Neural progenitor cell (in vitro differentiated cells): ENCODE measurements around the gene FOXK1.

Experiments
- EZH2phosphoT487 ChIP-seq: fragments of 200-600 bp; sonication (generic); IDR thresholded peaks from 2 replicates; pipeline ENCODE4 v1.6.1; 2017; ENCODE audit warnings: antibody characterized with exemption
- TF ChIP-seq, protein P1 (sequence below): fragments of 200-600 bp; sonication (generic); IDR thresholded peaks from 2 replicates; pipeline ENCODE4 v1.5.1; 2017; ENCODE audit warnings: antibody characterized with exemption, mild to moderate bottlenecking

DNA sequence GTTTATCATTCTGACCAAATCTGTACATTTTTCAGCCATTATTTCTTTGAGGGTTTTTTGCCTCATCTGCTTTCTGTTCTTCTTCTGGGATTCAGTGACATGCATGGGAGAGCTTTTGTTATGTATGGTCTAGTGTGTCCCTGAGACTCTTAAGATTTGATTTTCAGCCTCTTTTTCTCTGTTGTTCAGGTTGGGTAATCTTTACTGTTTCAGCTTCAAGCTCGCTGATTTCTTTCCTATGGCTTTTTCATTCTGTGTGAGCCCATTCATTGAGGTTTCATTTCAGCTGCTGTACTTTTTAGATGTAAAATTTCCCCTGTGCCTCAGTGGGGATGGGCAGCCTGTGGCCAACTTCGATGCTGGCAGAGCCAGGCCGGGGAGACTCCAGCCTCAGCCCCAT, 38.1 kb downstream of the FOXK1 start:
- TF ChIP-seq, protein P1, sequence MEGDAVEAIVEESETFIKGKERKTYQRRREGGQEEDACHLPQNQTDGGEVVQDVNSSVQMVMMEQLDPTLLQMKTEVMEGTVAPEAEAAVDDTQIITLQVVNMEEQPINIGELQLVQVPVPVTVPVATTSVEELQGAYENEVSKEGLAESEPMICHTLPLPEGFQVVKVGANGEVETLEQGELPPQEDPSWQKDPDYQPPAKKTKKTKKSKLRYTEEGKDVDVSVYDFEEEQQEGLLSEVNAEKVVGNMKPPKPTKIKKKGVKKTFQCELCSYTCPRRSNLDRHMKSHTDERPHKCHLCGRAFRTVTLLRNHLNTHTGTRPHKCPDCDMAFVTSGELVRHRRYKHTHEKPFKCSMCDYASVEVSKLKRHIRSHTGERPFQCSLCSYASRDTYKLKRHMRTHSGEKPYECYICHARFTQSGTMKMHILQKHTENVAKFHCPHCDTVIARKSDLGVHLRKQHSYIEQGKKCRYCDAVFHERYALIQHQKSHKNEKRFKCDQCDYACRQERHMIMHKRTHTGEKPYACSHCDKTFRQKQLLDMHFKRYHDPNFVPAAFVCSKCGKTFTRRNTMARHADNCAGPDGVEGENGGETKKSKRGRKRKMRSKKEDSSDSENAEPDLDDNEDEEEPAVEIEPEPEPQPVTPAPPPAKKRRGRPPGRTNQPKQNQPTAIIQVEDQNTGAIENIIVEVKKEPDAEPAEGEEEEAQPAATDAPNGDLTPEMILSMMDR = no peak
- no peak for TF ChIP-seq EZH2phosphoT487
